HepG2 (cell line): ENCODE results near the gene SASH1.

Experiments
- BCL6 ChIP-seq: IDR thresholded peaks from 2 replicates; pipeline ENCODE4 v1.6.1; 2016; ENCODE audit warnings: missing genetic modification reagents, missing compliant biosample characterization
- CTCF ChIP-seq: sonication (generic); formaldehyde crosslinking; IDR thresholded peaks from 2 replicates; pipeline ENCODE4 v1.5.0; 2020; ENCODE audit warnings: mild to moderate bottlenecking, missing genetic modification reagents, moderate library complexity
- MAFF ChIP-seq: IDR thresholded peaks from 2 replicates; pipeline ENCODE4 v1.6.1; 2011; ENCODE audit warnings: low read depth, low read length, improper control_type of control experiment
- MYC ChIP-seq: sonication (generic); formaldehyde crosslinking; IDR thresholded peaks from 2 replicates; pipeline ENCODE4 v1.9.0; 2021; ENCODE audit warnings: missing genetic modification reagents, borderline replicate concordance
- POLR2A ChIP-seq, 2 experiments: IDR thresholded peaks; 2 replicates each; pipeline ENCODE4 v1.6.1; 2011; ENCODE audit warnings: low read depth in 2 of 2, low read length in 2 of 2, mild to moderate bottlenecking in 1 of 2, moderate library complexity in 1 of 2; ENCODE audit not compliant: insufficient read depth in 1 of 2
- ZC3H13 ChIP-seq: sonication (generic); formaldehyde crosslinking; IDR thresholded peaks from 2 replicates; pipeline ENCODE4 v1.8.1; 2023; ENCODE audit warnings: mild to moderate bottlenecking, missing genetic modification reagents, moderate library complexity

GRCh38 chr6:148450866-148451265 lies 108.2 kb downstream of the SASH1 start:
- TF ChIP-seq MYC (CRISPR knock-in tag), result no peak
- TF ChIP-seq POLR2A (IDR thresholded peaks at IDR 0.05; ENCODE audit: insufficient read depth in 1 of 2, low read depth in 2 of 2, low read length in 2 of 2), result no peak
- TF ChIP-seq CTCF (CRISPR knock-in tag), result no peak
- no peak for TF ChIP-seq MAFF
- TF ChIP-seq BCL6 (CRISPR knock-in tag), result no peak
- no peak for TF ChIP-seq ZC3H13 (CRISPR knock-in tag)
